Measurements from ENCODE around the gene AMOT.

Gene AMOT

DNA sequence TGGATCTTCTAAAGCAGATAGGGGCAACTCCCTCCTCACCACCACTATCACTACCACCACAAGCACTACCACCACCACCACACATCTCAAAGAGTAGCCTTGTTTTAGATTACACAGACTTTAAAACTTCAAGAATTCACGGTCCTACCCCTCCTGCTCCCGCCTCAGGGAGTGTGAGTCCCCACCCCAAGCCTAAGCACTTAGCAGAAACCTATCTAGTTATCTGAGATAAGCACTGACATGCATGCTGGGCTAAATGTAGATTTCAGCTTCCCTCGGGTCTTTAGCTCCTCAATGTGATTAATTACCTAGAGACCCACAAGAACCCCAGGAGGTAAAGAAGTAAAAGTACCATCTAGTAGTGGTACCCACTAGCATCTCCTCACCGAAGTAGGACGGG lies 775 bp downstream of the AMOT start:
- DNase-seq: no peak

DNA sequence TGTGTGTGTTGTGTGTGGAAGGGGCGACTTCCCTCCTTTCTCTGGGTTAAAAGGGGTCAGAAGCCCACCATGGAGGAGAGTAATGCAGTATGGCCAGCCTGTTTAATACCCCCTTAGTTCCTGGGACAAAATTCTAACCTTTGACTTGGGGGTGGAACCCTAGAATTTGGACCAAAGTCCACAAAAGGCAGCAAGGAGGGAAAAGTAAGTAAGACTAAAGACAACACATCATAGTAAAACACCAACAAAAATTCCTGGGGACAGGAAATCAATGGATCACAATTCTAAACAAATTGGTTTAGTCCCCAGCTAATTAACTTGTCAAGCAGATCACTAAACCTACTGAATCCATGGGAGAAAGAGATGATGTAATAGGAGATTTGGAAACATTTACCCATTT lies 3.1 kb downstream of the AMOT start:
- DNase-seq: no peak

DNA sequence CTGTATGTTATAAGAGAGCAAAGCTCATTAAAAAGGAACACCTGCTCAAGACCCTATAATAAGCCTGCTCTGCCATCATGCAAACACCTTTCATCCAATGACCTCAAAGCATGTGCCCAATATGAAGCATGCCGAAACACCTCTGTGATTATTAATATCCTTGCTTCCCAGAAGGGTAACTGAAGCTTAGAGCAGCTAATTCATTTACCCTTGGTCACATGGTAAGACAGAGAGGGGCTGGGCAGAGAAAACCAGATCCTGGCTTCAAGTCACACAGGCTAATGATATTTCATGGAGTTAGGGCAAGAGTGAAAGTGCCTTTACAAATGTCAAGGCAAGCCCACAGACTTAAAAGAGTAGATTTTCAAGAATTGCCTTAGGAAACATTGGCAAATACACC lies 5.6 kb downstream of the AMOT start:
- DNase-seq: no peak

DNA sequence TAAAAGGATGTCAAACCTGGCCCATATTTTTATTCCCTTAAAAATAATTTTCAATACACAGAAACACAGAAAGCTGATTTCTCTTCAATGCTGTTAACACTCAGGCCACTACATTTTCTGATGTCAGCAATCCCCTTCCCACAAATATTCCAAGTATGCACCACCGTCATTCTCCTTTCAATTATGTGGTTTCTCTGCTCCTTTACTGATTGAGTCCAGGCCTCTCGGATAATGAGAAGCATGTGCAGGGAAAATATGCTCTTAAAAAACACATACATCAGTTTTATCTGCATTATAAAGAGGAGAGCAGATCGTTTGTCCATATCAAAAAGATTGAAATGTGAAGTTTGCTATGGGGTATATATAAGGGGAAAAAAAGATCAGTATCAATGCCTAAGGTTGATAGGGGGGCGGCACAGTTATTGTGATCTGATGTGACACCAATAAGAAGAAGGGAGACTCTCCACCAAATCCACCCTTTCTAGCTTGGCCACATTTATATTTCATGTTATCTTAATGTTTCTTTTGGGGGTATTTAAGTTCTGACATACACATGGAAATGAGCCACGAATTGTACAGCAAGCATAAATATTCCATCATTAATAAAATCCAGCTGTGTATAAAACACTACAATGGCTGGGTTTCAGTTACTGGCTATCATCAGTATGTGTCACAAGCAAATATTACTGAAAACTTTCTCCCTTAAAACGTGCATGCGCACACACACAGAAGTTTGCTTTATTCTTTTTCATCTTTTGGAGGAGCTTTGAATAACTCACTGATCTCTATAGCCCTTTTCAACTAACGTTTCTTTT lies 6.4 kb downstream of the AMOT start:
- DNase-seq: no peak

DNA sequence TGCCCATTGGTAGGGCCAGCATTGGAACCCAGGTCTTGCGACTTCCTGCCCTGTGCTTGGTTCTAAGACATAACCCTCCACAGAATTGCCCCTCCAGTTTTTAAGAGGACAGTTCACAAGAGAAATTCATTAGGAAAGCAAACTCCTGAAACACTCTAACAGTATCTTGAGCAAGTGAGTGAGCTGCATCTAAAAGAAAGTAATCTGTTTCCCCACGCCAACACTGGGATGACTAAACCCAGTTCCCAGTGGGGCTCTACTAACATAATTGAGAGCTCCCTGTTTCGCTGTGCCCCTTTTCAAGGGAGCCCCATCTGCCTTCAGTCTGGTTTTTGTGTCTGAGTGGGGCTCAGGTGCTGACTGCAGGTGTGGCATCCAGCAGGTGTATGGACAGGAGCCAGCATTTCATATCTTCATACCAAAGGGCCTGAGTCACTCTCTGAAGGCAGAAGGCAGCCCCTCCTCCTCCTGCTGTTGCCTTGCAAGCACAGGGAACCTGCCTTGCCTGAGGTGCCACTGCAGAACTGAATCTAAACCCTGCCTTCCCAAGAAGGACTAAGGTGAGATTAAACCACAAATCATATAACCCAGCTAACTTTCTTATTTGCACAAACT lies 8.0 kb downstream of the AMOT start:
- no peak for DNase-seq

DNA sequence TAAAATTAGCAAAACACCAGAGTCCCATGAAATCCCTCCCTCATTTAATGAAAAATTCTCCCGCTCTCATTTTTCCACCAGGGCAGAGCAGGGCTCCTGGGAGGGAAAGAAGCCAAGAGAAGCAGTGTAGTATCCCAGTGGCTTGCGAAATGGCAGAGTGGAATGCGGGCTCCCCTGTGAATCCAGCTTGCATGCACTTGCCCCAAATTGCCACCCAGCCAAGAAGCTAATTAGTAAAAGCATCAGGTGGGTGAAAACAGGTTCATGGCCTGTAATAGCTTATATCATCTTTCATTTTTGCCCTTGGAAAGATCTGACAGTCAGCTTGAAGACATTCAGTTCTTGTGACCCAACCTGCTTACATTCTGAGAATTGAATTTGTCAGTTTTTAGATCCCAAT lies 10.1 kb downstream of the AMOT start:
- no peak for DNase-seq

DNA sequence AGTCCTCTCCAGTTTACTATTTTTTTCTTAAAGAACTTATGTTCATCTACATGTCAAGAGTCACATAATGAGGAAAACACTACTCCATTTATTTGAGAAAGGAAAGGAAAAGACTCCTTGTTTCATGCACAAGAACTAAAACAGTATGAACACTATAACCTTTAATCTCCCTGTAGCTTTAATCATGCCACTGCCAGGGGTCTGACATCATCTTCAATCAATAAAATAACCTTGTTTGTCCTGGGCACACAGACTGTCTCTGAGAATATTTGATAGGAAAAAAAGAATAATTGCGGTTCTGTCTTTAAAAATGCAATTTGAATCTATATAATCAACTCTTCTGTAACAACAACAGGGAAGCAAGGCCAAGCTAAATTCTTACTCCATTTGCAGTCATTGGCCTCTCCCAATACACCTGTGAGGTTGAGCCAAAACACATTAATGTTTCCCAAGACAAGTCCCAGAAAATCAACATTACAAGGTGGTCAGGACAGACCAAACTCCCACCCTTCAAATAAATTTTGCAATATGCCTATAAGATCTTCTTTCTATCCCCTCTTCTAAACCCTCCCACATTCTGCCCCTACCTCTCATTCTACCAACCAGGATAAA lies 13.2 kb downstream of the AMOT start:
- no peak for DNase-seq

DNA sequence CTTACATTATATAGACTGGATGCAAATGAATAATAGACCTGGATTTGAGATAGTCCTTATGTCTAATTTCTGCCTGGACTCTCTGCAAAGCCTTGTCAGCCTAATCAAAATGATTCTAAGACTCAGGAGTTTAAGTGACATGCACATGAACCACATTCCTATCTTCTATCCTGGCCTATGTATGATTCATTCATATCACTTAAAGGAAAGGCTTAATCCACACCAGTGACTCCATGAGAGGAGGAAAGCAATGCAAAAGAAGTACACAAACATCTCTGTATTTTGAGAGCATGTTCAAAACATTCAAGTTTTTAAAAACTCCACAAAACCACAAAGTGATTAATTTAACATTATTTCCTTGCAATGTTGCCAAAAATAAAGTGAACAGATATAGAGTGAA lies 14.6 kb downstream of the AMOT start:
- no peak for DNase-seq

DNA sequence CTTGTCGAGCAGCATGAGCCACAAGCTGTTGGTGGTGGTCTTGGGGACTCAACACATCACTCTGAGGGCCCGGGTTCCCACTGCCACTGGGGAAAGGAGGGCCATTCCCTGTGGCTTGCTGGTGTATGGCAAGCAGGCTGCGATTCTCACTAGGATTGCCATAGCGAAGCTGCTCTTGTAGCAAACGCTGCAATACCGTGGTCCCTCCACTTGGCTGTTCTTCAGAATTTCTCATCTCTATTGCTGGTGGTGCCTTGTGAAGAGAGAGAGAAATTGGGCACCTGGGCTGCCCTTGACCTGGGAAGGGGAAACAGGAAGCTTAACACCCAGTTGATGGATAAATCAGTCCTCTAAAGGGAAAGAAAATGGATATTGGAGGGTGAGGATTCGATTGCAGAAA lies 17.7 kb downstream of the AMOT start:
- no peak for DNase-seq

DNA sequence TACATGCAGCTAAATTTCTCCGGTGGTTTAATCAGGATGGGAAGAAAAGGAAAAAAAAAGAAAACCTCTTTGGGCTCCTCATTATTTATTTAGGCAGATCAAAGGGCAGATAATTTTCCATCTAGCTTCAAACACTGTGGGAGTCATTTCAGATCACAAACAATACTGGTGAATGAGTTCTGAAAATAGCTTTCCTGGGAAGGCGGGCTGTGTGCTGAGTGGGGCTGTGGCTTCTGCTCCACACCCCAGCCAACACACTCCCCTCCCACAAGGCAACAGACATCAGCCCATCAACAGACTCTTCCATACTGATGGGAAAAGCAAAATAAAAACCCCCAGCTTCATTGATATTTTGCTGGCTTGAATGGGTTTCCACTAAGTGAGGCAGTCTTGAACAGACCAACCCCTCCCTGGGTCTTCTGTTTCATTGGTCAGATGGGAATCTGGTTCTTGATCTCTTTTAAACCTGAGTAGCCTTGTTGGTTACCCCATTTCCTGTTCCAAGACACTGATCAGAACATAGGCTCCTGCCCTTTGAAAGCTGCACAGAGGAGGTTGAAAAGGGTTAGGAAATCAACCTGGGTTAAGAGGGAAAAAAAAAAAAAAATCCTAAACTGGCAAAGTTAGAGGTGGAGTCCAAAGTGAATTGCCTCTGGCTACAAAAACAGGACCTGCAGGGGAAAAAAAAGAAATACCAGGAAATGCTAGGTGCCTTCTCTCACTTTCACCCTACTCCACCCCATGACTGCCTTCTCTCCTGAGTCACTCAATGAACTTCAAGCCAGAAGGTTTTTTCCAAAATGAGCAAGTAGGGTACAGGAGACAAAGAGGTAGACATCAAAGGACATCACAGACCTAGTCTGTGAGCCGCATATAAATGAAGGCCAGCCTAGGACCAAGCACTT lies 20.0 kb downstream of the AMOT start:
- DNase-seq: no peak

DNA sequence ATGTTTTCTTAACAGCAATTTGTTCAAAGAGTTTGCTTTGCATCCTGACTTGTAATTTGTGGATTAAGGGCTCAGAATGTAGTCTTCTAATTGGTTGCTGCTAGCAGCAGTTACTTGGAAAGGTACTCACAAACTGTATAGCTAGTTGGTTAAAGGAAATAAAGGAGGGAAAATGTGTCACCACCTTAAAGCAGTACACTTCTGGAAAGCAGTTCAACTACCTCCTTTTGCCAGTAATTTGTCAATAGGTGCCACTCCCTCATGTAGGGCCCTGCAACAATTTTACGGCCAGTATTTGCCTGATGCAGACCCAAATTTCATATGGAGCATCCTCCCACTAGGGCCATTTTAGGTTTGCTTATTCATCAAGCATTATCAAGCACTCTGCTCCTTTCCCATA lies 20.8 kb downstream of the AMOT start:
- no peak for DNase-seq

DNA sequence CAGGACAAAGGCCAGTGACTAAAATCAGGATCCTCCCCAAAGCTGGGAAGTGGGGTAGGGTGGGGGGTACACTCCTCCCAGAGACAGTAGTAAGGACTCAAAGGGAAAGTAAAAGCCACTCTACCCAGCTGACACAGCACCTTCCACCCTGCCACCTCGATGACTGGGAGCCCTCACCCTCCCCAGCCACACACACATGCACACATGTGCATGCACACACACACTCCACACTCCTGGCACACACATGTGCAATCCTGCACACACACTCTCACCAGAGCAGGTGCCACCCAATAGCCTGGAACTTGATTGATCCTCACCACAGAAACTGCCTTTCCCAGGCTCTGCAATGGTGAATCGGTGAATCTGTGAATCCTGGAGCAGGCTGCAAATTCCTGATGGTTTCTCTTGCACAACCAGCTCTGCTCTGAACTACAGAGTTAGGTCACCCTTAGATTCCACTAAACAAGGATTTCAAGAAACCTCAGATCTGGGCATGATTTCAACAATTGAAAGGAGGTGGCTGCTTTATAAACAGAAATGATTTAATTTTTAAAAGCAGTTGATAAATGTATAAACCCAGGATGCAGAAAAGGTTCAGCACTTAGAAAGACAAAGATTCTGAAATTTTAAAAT lies 21.5 kb downstream of the AMOT start:
- no peak for DNase-seq

DNA sequence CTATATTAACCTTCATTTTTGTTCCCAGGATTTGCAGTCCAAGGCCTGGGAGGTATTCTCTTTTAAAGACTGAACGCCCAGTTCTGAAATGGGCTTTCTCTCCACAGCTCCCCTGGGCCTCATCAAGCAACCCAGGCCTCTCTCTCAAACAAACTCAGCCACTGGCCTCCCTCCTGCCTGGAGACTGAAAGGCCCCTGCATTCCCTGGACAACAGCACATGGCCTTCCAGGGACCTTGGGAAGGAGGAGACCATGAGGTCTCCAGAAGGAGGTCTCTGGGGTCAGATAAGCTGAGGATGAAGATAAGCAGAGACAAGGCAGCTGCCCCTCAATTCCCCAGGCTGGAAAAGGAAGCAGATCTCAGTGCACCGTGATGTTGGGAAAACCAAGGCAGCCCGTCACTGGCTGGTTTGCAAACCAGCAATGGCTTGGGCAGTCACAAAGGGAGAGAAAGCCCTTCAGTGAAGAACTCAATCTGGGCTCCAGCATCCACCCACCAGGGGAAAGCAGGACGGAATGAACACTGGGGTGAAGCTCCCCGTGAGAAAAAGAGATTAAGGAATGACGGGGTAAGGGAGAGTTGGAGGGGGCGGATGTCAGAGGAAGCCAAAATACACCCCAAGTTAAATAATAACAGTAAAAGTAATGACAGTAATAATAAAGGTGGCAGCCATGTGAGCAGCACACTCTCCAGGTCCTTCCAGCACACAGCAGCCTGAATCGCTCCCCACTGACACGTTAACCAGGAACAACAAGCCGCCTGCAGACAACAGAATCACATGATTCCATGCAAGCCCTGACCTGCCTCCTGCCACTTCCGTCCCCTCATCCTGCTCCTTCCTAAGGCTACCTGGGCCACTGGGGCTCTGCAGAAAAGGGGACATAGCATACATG lies 22.3 kb downstream of the AMOT start:
- DNase-seq: no peak

DNA sequence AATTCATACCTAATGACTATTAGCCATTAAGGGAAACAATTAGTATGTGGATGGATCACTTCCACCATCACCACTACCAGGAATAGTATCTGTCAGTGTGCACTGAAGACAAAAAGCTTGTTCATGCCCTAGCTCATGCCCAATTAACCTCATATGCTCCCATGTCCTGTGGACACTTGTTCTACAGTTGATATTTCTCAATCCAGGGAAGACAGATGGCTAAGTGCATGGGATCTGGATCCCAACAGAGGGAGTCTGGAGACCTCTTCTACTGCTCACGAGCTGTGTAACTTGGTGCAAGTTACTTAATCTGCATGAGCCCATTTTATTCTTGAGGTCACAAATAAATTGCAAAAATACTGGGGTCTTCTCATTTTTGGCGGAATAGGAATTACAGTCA lies 23.7 kb downstream of the AMOT start:
- DNase-seq: no peak

DNA sequence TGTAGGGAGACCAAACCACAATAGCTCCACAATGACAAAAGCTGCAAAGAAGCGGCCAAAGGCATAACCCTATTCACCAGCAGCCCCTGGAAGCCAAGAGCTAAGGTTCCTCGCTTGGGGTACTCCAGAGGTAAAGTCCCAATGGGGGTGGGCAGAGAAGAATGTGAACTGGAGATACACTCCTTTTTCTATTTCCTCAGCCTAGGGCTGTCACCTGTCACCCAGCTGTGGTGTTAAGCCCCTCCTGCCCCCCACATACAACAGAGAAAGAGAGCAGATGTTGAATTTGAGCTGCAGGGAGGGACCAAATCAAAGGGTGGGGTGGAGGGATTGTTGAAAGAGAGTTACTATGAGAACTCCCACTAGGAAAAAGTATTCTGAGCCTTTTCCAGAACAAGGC lies 26.1 kb downstream of the AMOT start:
- DNase-seq: no peak

DNA sequence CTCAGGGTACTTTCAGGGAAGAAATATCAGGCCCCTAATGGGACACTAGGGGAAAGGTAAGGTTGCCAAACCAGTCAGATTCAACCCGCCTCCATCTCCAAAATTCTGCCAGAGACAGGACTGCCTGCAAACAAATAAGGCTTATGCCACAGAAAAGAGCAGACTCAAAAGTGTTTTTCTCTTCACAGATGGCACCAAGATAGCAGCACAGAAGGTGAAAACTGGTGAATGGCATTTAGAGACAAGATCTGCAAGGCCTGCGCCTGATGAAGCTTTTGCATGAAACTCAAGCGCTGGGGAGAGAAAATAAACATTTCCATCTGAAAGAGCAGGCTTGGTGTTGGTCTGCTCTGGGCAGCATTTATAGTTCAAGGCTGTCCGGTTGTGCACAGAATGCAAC lies 27.9 kb downstream of the AMOT start:
- DNase-seq: no peak

DNA sequence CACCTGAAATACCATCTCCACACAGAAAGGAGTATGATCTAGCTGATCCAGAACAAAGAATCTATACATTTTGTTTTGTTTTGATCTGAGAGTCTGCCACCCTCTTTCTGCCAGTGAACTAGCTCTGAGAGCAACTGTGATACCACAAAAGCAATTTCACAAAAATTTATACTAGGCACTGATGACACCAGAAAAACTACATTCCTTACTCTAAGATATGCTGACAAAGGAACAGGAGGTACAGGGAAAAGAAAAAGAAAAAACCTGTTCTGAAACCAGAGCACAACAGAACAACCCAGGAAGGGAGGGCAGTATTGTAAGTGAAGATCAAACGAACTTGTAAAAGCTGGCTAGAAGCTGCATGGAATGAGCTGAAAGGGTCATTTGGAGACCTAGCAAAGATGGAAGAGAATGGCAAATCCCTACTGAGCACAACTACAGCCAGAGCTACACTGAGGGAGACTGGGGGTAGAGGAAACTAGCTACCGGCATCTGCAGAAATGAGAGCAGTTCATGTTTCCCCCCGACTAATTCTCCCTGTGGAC lies 31.9 kb downstream of the AMOT start:
- DNase-seq: no peak

DNA sequence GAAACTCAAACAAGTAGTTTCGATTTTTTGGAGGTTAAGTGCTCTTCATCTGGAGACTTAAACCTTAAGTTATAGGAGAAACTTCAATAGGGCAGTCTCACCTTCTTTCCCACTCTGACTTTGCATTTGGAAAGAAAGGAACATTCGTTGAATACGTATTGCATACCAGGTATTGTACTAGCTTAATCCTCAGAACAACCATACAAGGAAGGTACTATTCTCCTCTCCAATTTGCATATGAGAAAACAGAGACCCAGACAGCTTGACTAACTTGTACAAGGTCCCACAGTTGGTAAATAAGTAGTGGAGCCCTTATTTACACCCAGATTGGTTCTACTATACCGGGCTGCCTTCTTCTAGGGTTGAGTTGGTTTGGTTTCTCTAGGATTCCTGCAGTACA lies 32.6 kb downstream of the AMOT start:
- DNase-seq: peak in 1 of 2 experiments; percentile 3

DNA sequence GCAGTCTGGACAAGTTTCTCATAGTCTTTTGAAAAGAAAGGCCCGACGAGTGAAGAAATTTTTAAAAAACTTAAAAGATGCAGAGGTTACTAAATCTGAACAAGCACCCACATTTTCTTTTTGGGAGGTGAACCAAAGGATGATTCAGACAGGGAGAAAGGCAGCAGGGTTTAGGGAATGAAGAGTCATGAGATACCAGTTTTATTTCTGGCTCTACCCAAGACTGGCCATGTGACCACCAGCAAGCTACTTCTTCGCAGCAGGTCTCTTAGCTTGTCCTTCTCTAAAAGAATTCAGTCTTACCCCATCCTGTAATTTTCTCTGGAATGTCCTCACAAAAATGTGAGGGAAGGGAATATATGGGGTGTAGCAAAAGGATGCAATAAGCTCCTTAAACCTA lies 37.6 kb downstream of the AMOT start:
- no peak for DNase-seq

DNA sequence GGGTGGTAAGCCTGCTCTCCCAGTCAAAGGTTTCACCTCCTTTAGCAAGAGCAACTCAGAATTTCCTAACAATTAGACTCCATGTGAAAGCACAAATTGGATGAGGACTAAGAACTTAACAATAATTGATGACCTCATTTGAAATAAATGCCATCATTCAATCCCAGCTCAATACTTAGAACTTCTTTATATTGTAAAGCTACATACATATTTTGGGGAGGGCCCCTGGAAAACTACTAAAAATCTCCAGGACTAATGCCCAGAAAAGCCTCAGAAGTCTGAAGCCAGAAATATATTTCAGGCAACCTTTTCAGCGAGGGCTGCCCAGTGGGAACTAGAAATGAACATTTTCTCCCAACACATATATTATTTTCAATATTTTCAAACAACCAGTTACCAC lies 38.1 kb downstream of the AMOT start:
- no peak for DNase-seq

DNA sequence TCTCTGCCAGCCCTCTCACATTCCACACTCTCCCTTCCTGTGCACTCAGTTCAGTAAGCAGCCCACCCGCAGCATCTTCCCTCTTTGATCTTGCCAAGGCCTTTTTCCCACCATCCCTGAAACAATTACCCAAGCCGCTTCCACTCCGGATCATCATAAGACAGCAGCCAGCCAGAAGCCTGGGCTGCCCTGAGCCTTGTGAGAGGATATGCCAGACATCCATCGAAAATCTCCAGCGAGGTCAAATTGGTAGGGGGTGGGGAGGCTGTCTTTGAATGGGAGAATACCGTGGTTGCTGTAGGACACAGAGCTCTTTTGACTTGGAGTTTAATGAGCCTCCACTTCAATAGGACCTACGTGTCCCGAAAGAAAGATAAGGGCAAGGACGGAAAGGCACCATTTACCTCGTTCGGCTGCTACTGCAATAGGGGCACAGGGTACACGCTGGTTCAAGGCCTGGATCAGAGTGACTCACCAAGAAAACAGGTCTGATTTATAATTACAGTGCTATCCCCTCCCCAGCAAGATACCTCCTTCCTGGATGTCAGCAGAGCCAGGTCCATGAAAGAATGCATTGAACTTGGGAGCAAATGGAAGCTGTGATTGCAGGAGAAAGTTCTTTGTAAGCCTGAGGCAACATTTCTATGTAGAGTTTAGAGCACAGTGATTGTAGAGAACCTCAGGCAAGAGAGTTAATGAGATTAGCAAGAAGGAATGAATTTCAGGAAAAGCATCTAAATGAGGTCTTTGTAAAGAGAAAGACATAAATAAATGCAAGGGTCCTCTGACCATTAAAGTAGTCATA lies 39.5 kb downstream of the AMOT start:
- DNase-seq: no peak
